ENCODE measurements around the gene SPANXD.
"Not testable (repeated sequence)": the region's sequence is repeated elsewhere in the genome, so short reads cannot be mapped to it uniquely, and the experiment has no call there.

SPANXD gene

GRCh38 chrX:141698639-141699038, at the start of gene SPANXD:
Gene SPANXD (minus strand): TSS chrX:141698739. CDS start chrX:141698405, 334 bp downstream.
- not testable (repeated sequence) for DNase-seq

GRCh38 chrX:141742666-141743065, 44.1 kb upstream of the SPANXD start:
- no peak for DNase-seq

GRCh38 chrX:141736656-141737055, 38.1 kb upstream of the SPANXD start:
- DNase-seq, result no peak

GRCh38 chrX:141733371-141733770, 34.8 kb upstream of the SPANXD start:
- no peak for DNase-seq

GRCh38 chrX:141732031-141732430, 33.5 kb upstream of the SPANXD start:
- no peak for DNase-seq

- DNase-seq, result no peak
Observed at GRCh38 chrX:141724186-141724585, 25.6 kb upstream of the SPANXD start.

GRCh38 chrX:141714680-141715079, 16.1 kb upstream of the SPANXD start:
- DNase-seq, result no peak

- no peak for DNase-seq
Observed at GRCh38 chrX:141701072-141701471, 2.5 kb upstream of the SPANXD start.

GRCh38 chrX:141673946-141674345, 24.6 kb downstream of the SPANXD start:
- DNase-seq, result no peak

- DNase-seq, result no peak
Observed at GRCh38 chrX:141669689-141670088, 28.9 kb downstream of the SPANXD start.

GRCh38 chrX:141668371-141668770, 30.2 kb downstream of the SPANXD start:
- no peak for DNase-seq

- DNase-seq, result no peak
Observed at GRCh38 chrX:141662781-141663180, 35.8 kb downstream of the SPANXD start.

- no peak for DNase-seq
Observed at GRCh38 chrX:141652286-141652685, 46.3 kb downstream of the SPANXD start.
